H7 (cell line): Measurements from ENCODE around the gene PHACTR1. TPM values are rescaled to one million over a fixed set of nuclear protein-coding genes. Genes with fewer than 3 reads are reported as not detected.

ENCODE experiments used
- DNase-seq: peaks from one replicate; pipeline ENCODE4 v3.0.0; 2012
- H3K27me3 ChIP-seq: 2 replicates; pipeline ENCODE4 v1.6.0; 2011; ENCODE audit warnings: mild to moderate bottlenecking, low read length; ENCODE audit not compliant: control insufficient read depth, insufficient read depth
- H3K36me3 ChIP-seq: replicated peaks from 2 replicates; pipeline ENCODE4 v1.5.1; 2011; ENCODE audit warnings: low read length; ENCODE audit not compliant: control insufficient read depth, insufficient read depth
- H3K4me3 ChIP-seq: 2 replicates; pipeline ENCODE4 v1.5.1; 2011; ENCODE audit warnings: low read depth, mild to moderate bottlenecking, control low read depth, low read length, moderate library complexity; ENCODE audit not compliant: insufficient read depth
- total RNA-seq: library from RNA; depleted of rRNA; stranded (reverse); fragments of >200 nt; shearing (Covaris generic); gene quantifications from 2 replicates; pipeline ENCODE4 v1.2.3, GENCODE V29; 2014

PHACTR1 gene
- total RNA-seq, 1 experiment from 2014 or later, result 3.3 TPM

DNA sequence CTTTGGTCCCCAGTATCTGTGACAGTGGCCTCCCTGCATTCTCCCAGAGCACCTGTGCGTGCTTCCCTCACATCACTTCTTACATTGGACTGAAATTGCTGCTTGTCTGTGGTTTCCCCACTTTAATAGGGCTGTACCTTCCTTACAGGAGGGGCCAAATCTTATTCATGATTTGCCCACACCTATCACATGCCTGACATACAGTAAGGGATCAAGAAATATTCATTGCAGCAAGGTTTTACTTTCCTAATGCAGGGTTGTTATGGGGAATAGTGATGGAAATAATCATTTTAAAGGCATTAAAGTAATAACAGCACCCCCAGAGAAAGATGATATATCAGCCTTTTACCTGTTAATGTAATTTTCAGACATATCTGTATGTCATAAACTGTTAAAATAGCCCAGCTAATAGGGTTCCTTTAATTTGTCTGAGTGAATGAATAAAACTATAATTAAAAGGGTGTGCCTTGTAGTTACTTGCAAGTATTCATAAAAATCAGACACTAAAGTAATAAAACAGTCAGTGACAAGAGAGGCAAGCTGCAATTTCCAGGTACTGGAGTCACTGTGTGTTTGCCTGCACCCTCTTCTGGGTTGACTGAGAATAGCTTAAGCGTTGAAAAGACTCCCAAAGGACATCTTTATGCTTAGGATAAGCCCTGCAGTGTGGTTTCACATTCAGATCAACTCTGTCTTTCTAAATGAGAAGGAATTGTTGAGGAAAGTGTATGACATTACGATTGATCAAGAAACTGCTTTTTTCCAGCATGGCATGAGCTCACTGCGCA is 182.7 kb downstream of the PHACTR1 start:
- H3K27me3 ChIP-seq, result no peaks in the 10 kb centered on the region
- H3K4me3 ChIP-seq, result no peak overlapping the region
- DNase-seq, result no peak
- no peaks in the 10 kb centered on the region for H3K36me3 ChIP-seq

DNA sequence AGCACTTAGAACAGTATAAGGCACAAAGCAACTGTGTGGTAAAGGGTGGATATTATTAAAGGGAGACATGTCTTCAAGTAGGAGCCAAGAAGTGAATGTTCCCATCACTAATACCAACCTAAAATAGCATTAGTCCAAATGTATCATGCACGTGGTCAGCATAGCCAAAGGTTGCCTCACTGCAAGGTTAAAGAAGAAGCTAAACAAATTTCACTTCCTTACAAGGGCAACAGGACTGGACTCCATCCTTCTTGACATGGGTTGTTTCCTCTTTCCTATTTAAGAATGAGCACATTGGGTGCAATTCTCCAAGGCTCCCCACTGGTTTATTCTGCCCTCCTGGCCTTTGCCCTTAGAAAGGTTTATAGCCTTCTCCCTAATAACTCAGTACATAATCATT is 186.7 kb downstream of the PHACTR1 start:
- Histone ChIP-seq H3K27me3 (no peaks in the 10 kb centered on the region), H3K4me3 (no peak overlapping the region), H3K36me3 (no peaks in the 10 kb centered on the region)
- no peak for DNase-seq

DNA sequence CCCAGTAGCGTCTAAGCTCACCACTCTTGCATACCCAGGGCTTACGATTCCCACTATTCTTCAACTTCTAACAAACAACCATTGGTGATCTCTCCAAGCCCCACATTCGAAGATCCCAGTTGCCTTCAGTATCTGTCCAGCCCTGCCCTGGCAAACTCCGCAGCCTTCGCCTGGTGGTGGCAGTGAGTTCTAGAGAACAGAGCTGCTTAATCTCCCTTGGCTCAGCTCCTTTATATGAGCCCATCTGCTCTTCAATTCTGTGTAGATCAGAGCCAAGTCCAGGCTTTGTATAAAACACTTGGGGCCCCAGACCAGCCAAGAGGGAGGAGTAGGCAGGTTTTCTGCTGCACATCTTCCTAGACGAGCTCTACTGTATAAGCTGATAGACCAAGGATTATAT is 193.3 kb downstream of the PHACTR1 start:
- Histone ChIP-seq H3K36me3 (no peaks in the 10 kb centered on the region), H3K4me3 (no peak overlapping the region), H3K27me3 (no peaks in the 10 kb centered on the region)
- DNase-seq, result no peak

DNA sequence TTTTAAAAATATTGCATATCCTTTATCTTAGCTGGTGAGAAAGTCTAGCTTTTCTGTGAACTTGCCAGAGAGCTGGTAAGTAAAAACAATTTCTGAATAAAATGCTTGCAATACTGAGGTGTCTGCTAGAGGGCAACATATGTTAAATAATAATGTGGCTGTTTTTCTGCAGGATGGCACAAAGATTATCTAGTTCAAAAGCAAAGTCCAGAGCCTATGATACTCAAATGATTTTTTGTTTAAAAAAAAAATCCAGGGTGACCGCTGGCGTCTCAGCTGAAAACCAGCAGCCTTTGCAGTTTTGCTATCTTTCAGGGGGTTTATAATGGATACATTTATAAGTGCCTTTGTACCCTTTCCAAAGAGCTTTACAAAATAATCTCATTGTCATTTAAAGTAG is 194.9 kb downstream of the PHACTR1 start:
- Histone ChIP-seq H3K27me3 (no peaks in the 10 kb centered on the region), H3K4me3 (no peak overlapping the region), H3K36me3 (no peaks in the 10 kb centered on the region)
- DNase-seq, result peak; percentile 10

DNA sequence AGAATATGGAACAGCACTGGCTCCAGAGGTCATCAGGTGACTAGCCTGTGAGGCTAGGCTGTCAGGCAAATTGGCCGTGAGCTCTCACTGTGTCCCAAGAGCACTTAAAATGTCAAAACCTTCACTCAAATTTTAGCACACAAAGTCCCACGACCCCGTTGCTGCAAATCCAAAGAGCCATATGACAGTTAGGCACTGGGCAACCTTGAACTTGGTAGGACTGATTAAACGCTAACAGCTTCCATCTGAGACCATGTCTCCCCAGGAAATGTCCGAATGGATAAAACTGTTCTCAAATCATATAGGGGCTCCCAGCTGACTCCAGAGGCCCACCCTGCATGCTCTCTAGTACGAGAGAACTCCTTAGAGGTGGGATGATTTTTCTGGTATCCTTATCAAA is 196.6 kb downstream of the PHACTR1 start:
- H3K4me3 ChIP-seq, result no peak overlapping the region
- no peaks in the 10 kb centered on the region for H3K36me3 ChIP-seq
- DNase-seq, result no peak
- H3K27me3 ChIP-seq, result no peaks in the 10 kb centered on the region

DNA sequence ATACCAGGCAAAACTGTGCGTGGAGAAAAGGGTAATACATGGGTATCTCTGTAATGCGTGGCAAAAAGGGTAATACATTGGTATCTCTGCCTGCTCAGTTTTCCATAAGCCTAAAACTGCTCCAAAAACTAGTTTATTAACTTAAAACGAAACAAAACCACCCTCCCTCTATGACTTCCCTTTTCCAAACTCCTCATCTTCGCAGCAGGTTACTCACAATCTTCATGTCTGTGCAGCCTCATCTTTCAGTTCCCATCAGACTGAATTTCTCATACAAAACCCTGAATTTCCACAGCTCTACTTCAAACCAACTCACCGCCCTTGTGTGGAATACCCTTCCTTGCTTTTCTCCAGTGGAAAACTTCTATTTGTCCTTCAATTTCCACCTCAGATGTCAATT is 199.4 kb downstream of the PHACTR1 start:
- Histone ChIP-seq H3K36me3 (no peaks in the 10 kb centered on the region), H3K4me3 (no peak overlapping the region), H3K27me3 (no peaks in the 10 kb centered on the region)
- DNase-seq, result no peak

GRCh38 chr6:12916420-12917136 is 200.0 kb downstream of the PHACTR1 start:
- no peaks in the 10 kb centered on the region for H3K36me3 ChIP-seq
- DNase-seq, result no peak
- H3K27me3 ChIP-seq, result no peaks in the 10 kb centered on the region
- H3K4me3 ChIP-seq, result no peak overlapping the region

GRCh38 chr6:12921467-12921866 is 204.9 kb downstream of the PHACTR1 start:
- no peak overlapping the region for H3K4me3 ChIP-seq
- H3K36me3 ChIP-seq, result no peaks in the 10 kb centered on the region
- DNase-seq, result no peak
- H3K27me3 ChIP-seq, result no peaks in the 10 kb centered on the region

- Histone ChIP-seq H3K36me3 (no peaks in the 10 kb centered on the region), H3K4me3 (no peak overlapping the region), H3K27me3 (no peaks in the 10 kb centered on the region)
- no peak for DNase-seq
These were observed 207.2 kb downstream of the PHACTR1 start for GRCh38 chr6:12923644-12924235.

- Histone ChIP-seq H3K27me3 (no peaks in the 10 kb centered on the region), H3K4me3 (no peak overlapping the region), H3K36me3 (no peaks in the 10 kb centered on the region)
- no peak for DNase-seq
These were observed 208.3 kb downstream of the PHACTR1 start for GRCh38 chr6:12924911-12925310.

DNA sequence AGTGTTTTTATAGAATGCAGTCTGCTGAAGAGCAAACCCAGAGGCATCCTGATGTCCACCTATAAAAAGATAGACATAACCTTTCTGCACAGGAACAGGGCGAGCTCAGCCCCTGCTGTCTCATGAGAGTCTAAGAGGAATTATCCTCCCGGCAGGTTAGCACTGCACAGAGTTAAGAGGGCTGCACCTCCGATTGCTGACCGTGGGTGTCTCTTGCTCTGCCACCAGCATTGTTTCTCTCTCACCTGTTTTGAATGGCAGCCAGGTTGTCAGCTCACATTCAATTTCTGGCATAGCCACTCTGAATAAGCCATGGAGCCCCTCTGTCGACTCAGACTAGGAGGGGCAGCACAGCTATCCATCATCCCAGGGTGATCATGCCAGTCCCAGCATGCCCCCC is 211.2 kb downstream of the PHACTR1 start:
- Histone ChIP-seq H3K27me3 (no peaks in the 10 kb centered on the region), H3K4me3 (no peak overlapping the region), H3K36me3 (no peaks in the 10 kb centered on the region)
- DNase-seq, result no peak

DNA sequence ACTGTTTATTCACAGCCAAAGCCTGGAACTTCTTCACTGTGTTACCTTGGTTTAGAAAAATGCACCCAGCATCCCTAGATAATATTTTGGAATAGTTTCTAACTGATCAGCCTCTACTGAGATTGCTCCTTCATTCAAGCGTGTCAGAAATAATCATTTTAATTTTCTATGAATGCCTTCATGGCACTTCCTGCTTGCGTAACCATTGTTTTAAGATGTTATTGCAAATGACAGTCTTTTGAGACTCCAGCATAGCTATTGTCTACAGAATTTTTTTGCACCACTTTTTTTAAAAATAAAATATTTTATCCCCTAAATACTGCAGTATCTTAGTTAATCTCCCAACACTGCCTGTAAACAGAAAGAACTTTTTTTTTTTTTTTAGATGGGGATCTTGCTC is 213.1 kb downstream of the PHACTR1 start:
- no peak for DNase-seq
- Histone ChIP-seq H3K4me3 (no peak overlapping the region), H3K27me3 (no peaks in the 10 kb centered on the region), H3K36me3 (no peaks in the 10 kb centered on the region)

- H3K4me3 ChIP-seq, result no peak overlapping the region
- DNase-seq, result peak; percentile 16
- H3K36me3 ChIP-seq, result no peaks in the 10 kb centered on the region
- H3K27me3 ChIP-seq, result no peaks in the 10 kb centered on the region
These were observed 215.1 kb downstream of the PHACTR1 start for GRCh38 chr6:12931639-12932038.

DNA sequence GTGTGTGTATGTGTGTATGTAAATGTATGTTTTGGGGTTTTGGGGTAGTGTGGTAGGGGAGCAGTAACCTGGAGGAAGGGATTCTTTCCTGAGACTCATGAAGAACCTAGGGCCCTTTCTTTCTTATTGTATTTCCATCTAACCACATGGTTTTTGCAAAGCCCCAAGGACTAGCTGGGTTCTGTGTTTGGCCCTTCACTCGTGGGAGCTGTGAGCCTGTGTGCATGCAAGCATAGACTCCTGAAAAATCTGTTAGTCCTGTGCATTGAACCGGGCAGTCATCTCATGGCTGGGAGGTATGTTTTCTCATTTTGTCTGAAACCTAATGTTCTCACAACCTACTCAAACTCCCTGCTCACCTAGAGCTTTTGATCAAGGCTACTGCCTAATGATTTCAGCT is 219.1 kb downstream of the PHACTR1 start:
- no peak overlapping the region for H3K4me3 ChIP-seq
- H3K27me3 ChIP-seq, result no peaks in the 10 kb centered on the region
- no peak for DNase-seq
- H3K36me3 ChIP-seq, result no peaks in the 10 kb centered on the region

GRCh38 chr6:12937971-12938370 is 221.4 kb downstream of the PHACTR1 start:
- Histone ChIP-seq H3K27me3 (no peaks in the 10 kb centered on the region), H3K4me3 (no peak overlapping the region), H3K36me3 (no peaks in the 10 kb centered on the region)
- no peak for DNase-seq
